ENCODE results near the gene PALM.

DNA sequence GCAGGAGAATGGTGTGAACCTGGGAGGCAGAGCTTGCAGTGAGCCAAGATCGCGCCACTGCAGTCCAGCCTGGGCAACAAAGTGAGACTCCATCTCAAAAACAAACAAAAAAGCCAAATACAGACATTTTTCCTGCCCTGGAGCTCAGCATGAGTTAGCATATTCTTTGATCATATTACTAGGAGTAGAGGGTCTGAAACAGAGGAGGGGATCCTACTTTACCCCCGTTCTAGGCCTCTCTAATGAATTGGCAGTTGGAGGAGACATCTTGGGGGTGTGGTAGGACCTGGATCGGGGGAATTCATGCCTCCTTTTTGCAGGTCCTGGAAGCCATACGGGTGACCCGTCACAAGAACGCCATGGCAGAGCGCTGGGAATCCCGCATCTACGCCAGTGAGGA lies 54.4 kb downstream of the PALM start:
- TF ChIP-seq, protein P1, sequence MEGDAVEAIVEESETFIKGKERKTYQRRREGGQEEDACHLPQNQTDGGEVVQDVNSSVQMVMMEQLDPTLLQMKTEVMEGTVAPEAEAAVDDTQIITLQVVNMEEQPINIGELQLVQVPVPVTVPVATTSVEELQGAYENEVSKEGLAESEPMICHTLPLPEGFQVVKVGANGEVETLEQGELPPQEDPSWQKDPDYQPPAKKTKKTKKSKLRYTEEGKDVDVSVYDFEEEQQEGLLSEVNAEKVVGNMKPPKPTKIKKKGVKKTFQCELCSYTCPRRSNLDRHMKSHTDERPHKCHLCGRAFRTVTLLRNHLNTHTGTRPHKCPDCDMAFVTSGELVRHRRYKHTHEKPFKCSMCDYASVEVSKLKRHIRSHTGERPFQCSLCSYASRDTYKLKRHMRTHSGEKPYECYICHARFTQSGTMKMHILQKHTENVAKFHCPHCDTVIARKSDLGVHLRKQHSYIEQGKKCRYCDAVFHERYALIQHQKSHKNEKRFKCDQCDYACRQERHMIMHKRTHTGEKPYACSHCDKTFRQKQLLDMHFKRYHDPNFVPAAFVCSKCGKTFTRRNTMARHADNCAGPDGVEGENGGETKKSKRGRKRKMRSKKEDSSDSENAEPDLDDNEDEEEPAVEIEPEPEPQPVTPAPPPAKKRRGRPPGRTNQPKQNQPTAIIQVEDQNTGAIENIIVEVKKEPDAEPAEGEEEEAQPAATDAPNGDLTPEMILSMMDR (IDR thresholded peaks at IDR 0.05 in 2 of 3, conservative IDR thresholded peaks at IDR 0.05 in 1 of 3; ENCODE audit: borderline replicate concordance in 1 of 3, insufficient read depth in 1 of 3, low read depth in 2 of 3, low read length in 2 of 3): no peak
- TF ChIP-seq, protein P2, sequence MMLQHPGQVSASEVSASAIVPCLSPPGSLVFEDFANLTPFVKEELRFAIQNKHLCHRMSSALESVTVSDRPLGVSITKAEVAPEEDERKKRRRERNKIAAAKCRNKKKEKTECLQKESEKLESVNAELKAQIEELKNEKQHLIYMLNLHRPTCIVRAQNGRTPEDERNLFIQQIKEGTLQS (IDR thresholded peaks at IDR 0.05): no peak
- TF ChIP-seq, protein P3, sequence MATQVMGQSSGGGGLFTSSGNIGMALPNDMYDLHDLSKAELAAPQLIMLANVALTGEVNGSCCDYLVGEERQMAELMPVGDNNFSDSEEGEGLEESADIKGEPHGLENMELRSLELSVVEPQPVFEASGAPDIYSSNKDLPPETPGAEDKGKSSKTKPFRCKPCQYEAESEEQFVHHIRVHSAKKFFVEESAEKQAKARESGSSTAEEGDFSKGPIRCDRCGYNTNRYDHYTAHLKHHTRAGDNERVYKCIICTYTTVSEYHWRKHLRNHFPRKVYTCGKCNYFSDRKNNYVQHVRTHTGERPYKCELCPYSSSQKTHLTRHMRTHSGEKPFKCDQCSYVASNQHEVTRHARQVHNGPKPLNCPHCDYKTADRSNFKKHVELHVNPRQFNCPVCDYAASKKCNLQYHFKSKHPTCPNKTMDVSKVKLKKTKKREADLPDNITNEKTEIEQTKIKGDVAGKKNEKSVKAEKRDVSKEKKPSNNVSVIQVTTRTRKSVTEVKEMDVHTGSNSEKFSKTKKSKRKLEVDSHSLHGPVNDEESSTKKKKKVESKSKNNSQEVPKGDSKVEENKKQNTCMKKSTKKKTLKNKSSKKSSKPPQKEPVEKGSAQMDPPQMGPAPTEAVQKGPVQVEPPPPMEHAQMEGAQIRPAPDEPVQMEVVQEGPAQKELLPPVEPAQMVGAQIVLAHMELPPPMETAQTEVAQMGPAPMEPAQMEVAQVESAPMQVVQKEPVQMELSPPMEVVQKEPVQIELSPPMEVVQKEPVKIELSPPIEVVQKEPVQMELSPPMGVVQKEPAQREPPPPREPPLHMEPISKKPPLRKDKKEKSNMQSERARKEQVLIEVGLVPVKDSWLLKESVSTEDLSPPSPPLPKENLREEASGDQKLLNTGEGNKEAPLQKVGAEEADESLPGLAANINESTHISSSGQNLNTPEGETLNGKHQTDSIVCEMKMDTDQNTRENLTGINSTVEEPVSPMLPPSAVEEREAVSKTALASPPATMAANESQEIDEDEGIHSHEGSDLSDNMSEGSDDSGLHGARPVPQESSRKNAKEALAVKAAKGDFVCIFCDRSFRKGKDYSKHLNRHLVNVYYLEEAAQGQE (IDR thresholded peaks at IDR 0.05; ENCODE audit: low read depth): no peak
- no peak for TF ChIP-seq SP1 (IDR thresholded peaks at IDR 0.05; ENCODE audit: low read depth)
- TF ChIP-seq POLR2AphosphoS5 (IDR thresholded peaks at IDR 0.05; ENCODE audit: low read depth, low read length): no peak
- no peak for TF ChIP-seq ZFX (IDR thresholded peaks at IDR 0.05)
- TF ChIP-seq EZH2 (IDR thresholded peaks at IDR 0.05): no peak
- no peak for TF ChIP-seq SIN3A (IDR thresholded peaks at IDR 0.05; ENCODE audit: low read depth)
- no peak for TF ChIP-seq ZNF274 (IDR thresholded peaks at IDR 0.05; ENCODE audit: low read depth, low read length)
- no peak for TF ChIP-seq EZH2phosphoT487 (IDR thresholded peaks at IDR 0.05; ENCODE audit: borderline replicate concordance)
- no peak for TF ChIP-seq CEBPB (IDR thresholded peaks at IDR 0.05; ENCODE audit: low read depth)
- TF ChIP-seq ELF1 (IDR thresholded peaks at IDR 0.05; ENCODE audit: borderline replicate concordance, low read depth): no peak
- TF ChIP-seq, protein P4, sequence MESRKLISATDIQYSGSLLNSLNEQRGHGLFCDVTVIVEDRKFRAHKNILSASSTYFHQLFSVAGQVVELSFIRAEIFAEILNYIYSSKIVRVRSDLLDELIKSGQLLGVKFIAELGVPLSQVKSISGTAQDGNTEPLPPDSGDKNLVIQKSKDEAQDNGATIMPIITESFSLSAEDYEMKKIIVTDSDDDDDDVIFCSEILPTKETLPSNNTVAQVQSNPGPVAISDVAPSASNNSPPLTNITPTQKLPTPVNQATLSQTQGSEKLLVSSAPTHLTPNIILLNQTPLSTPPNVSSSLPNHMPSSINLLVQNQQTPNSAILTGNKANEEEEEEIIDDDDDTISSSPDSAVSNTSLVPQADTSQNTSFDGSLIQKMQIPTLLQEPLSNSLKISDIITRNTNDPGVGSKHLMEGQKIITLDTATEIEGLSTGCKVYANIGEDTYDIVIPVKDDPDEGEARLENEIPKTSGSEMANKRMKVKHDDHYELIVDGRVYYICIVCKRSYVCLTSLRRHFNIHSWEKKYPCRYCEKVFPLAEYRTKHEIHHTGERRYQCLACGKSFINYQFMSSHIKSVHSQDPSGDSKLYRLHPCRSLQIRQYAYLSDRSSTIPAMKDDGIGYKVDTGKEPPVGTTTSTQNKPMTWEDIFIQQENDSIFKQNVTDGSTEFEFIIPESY (IDR thresholded peaks at IDR 0.05; ENCODE audit: extremely low read depth, insufficient replicate concordance, low read length): no peak
